Epithelial cell of prostate (primary cell): Measurements from ENCODE around the gene GOLGA6C.
"Not testable (repeated sequence)": the region's sequence is repeated elsewhere in the genome, so short reads cannot be mapped to it uniquely, and the experiment has no call there.

Experiments used
- DNase-seq: peaks from one replicate; pipeline ENCODE4 v3.0.0-alpha.2; 2011; ENCODE audit warnings: low read depth, low spot score
- H3K27ac ChIP-seq: fragments of 450-650 bp; 2 replicates; pipeline ENCODE4 v1.5.1; 2017; ENCODE audit warnings: mild to moderate bottlenecking

The GOLGA6C gene

DNA sequence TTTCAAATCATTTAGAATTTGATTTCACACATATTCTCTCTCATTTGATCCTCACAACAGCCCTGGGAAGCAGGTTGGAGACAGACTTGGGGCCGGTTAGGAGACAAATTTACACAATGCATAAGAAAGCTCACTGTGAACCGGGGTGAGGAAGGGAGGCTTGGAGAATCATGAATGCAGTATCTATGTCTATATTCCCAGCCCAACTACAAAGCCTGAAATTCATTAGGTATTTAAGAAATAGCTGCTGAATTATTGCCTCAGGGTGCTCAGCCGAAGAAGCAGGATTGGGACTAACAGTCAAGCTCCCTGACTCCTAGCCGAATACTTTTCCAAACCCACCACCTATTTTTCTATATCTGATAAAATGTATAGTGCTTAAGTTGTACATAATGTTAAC, 8.4 kb upstream of the GOLGA6C start:
- no peak for DNase-seq
- no peak overlapping the region for H3K27ac ChIP-seq

- DNase-seq, H3K27ac ChIP-seq: not testable (repeated sequence)
These were observed 6.8 kb upstream of the GOLGA6C start for GRCh38 chr15:75251343-75251742.

GRCh38 chr15:75252285-75252684, 5.8 kb upstream of the GOLGA6C start:
- not testable (repeated sequence) for H3K27ac ChIP-seq

GRCh38 chr15:75258620-75259343, 648 bp downstream of the GOLGA6C start:
- H3K27ac ChIP-seq, DNase-seq: not testable (repeated sequence)

More at GRCh38 chr15:75252285-75252684, 5.8 kb upstream of the GOLGA6C start:
- DNase-seq, result not testable (repeated sequence)

- not testable (repeated sequence) for DNase-seq, H3K27ac ChIP-seq
These were observed 1.7 kb downstream of the GOLGA6C start for GRCh38 chr15:75259873-75260272.

- DNase-seq, H3K27ac ChIP-seq: not testable (repeated sequence)
These were observed 15.7 kb downstream of the GOLGA6C start for GRCh38 chr15:75273751-75274359.

DNA sequence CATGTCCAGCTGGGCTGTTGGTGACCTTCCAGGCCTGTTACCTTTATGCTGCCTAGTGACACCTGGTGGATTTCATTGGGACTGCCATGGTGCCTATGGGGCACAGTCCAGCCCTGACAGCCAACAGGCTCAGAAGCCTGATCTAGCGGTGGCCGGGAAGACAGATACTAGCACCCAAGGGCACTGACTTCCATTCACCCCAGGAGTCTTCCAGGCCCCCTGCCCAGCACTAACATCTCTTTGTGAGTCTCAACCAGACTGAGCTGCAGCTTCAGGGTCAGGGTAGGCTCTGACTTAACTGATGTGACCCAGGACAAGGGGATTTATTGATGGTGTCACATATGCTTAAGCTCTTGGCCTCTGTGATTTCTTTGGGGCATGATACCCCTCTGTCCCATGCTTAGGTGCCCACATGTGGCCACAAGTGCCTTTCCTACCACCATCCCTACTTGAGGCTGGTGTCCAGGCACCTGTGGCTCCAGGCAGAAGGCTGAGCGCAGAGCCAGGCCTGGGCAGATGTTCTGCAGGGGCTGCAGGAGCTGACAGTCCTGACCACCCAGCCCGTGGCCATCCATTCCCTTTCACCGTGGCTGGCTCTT, 16.5 kb downstream of the GOLGA6C start:
- not testable (repeated sequence) for DNase-seq, H3K27ac ChIP-seq

- DNase-seq, H3K27ac ChIP-seq: not testable (repeated sequence)
These were observed 17.5 kb downstream of the GOLGA6C start for GRCh38 chr15:75275617-75276016.

GRCh38 chr15:75278497-75278896, 20.4 kb downstream of the GOLGA6C start:
- DNase-seq, H3K27ac ChIP-seq: not testable (repeated sequence)

DNA sequence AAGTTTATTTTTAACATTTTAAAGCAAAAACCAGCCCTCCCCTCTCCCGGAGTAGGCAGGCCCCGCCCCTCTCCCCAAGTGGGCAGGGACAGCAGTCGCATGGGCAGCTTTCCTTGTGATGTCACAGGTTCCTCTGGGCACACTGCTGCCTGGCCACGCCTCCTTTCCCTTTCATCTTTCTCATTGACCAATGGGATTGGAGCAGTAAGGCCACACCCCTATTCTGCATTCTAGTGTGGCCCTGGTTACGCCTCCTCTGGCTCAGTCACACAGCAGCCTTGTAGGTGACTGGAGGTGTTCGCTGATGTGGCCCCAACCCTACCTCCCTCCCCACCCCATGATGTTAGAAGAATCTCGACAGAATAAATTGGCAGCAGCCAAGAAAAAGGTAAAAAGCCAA, 24.4 kb downstream of the GOLGA6C start, which contains the start of gene GOLGA6D:
Gene GOLGA6D (plus strand): TSS at position 264 of the 400 bp plus-strand sequence. CDS start 41 bp downstream, at position 305.
- DNase-seq, H3K27ac ChIP-seq: not testable (repeated sequence)

- not testable (repeated sequence) for DNase-seq, H3K27ac ChIP-seq
These were observed 26.0 kb downstream of the GOLGA6C start for GRCh38 chr15:75284152-75284551.

GRCh38 chr15:75293660-75294059, 35.5 kb downstream of the GOLGA6C start:
- not testable (repeated sequence) for H3K27ac ChIP-seq, DNase-seq

DNA sequence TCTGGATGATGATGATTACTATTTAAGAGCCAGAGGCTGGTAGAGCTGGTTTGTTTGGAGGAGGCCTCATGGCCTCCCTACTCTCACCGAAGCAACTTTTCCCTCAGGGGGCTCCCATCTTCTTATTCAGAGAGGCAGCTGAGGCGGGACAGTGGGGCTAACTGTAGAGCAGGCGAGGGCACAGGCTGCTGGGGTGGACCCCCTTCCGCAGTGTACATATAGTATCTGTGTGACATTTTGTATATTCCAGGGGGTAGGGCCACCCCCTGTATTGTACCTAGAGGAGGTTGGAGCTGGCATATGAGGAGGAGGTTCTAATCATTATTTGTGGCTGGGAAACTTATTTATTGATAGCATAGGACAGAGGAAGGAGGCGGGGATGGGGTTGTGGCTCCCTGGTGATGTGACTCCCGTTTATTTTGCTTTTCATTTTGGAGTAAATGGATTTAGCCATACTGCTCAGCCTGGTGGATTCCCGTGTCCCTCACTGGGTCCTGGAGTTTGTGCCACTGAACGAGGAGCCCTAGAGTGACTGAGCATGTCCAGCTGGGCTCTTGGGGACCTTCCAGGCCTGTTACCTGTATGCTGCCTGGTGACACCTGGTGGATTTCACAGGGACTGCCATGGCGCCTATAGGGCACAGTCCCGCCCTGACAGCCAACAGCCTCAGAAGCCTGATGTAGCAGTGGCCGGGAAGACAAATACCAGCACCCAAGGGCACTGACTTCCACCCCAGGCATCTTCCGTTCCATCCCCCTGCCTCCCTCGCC, 40.6 kb downstream of the GOLGA6C start:
- not testable (repeated sequence) for H3K27ac ChIP-seq, DNase-seq

- H3K27ac ChIP-seq, DNase-seq: not testable (repeated sequence)
These were observed 41.2 kb downstream of the GOLGA6C start for GRCh38 chr15:75299311-75299688.

DNA sequence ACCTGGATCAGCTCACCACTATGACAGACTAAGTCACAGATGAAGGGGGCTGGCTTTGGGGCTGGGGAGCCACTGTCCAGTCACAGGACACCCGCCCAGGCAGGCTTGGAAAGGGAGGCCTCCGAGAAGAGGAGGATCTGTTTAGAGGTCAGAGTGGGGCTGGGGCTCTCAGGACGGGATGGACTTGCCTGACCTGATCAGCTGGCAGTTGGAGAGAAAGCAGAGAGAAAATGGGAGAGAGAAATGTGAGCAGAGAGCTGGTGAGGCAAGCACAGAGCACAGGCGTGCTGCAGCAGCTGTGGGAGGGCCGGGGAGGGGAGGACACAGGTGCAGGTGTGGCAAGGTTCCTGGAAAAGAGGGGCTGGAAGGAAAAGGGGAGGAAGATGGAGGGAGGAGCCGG, 41.9 kb downstream of the GOLGA6C start:
- not testable (repeated sequence) for H3K27ac ChIP-seq, DNase-seq

DNA sequence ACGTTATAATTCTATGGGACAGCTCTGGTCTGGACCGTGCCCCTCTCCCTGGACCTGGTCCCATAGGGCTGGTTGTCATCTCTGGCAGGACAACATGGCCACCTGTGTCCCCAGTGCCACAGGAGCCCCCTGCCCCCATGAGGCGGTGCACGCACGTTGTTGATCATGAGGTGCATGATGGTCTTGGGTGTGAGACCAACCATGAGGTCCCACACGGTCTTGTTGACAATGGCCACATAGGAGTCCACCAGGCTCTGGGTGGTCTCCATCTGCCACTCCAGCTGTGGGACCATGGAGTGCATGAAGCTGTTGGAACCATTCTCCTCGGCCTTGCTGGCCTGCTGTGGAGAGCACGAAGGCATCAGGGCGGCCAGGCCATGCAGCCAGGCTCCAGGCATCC, 44.2 kb downstream of the GOLGA6C start:
- DNase-seq, result no peak
- no peak overlapping the region for H3K27ac ChIP-seq

GRCh38 chr15:75302753-75303152, 44.6 kb downstream of the GOLGA6C start:
- not testable (repeated sequence) for DNase-seq, H3K27ac ChIP-seq

DNA sequence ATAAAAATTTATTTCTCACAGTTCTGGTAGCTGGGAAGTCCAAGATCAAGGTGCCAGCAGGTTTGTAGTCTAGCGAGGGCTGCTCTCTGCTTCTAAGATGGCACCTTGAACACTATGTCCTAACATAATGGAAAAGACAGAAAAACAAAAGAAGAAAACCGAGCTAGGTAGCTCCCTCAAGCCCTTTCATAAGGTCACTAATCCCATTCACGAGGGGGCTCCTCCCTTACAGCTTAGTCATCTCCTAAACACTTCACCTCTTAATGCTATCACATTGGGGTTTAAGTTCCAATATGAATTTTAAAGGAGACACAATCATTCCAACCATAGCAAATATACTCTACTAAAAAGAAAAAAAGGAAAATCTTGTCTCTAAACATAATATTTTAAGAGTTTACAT, 48.1 kb downstream of the GOLGA6C start:
- no peak overlapping the region for H3K27ac ChIP-seq
- DNase-seq, result no peak

DNA sequence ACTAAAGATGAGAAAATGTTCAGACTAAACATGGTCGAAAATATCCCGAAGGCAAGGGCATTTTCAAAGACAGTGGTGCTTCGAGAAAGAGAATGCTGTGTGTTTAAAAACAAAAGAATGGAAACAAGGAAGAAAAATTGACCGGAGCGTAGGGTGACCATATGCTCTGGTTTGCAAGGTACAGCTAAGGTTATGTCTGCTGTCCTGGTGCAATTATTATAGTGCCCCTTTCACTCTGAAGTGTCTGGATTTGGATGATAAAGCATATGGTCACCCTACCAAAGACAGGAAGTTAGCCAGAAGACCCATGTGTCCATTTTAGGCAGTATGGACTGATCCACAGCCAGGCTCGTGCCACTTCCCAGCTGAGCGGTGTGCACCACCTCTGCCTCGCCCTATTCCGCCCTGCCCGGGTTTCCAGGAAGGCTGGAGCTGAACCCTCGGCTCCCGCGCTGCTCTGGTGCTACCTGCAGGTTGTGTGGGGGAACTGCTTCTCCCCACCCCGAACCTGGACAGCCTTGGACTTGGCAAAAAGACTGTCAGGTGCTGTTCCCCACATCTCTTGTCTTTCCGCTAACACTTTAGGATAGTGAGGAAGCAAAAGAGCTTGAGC, 49.8 kb downstream of the GOLGA6C start:
- no peak for DNase-seq

GRCh38 chr15:75309711-75310110, 51.6 kb downstream of the GOLGA6C start:
- no peak for DNase-seq
- H3K27ac ChIP-seq, result no peak overlapping the region

More for the DNA sequence above, 49.8 kb downstream of the GOLGA6C start:
- no peak overlapping the region for H3K27ac ChIP-seq
